Thyroid gland (tissue), 4 donors: Measurements from ENCODE around the gene TMEM131. TPM values are rescaled to one million over a fixed set of nuclear protein-coding genes. Genes with fewer than 3 reads are reported as not detected.

Source experiments
- DNase-seq, 2 donors: peaks; one replicate each; pipeline ENCODE4 v3.0.0-alpha.2; 2019
- H3K27ac ChIP-seq, 3 donors: fragments of 200-600 bp; sonication (generic); 1 replicate in 2 of 3; 2 replicates in 1 of 3; pipeline ENCODE4 v1.5.1; 2016 to 2019; ENCODE audit warnings: mild to moderate bottlenecking in 1 of 3, moderate library complexity in 1 of 3
- H3K27me3 ChIP-seq: fragments of 200-600 bp; sonication (generic); one replicate; pipeline ENCODE4 v1.5.1; 2019
- H3K36me3 ChIP-seq, 2 donors: fragments of 200-600 bp; sonication (generic); one replicate each; pipeline ENCODE4 v1.5.1; 2016 to 2019
- H3K4me1 ChIP-seq, 2 donors: fragments of 200-600 bp; sonication (generic); one replicate each; pipeline ENCODE4 v1.5.1; 2017 to 2019
- H3K4me3 ChIP-seq, 3 donors: fragments of 200-600 bp; sonication (generic); replicated peaks in 1 of 3; 1 replicate in 2 of 3; 2 replicates in 1 of 3; pipeline ENCODE4 v1.5.1; 2016; ENCODE audit warnings: mild to moderate bottlenecking in 1 of 3
- H3K9me3 ChIP-seq: fragments of 200-600 bp; sonication (generic); one replicate; pipeline ENCODE4 v1.5.1; 2017
- CTCF ChIP-seq, 6 experiments: fragments of 200-600 bp in 3 of 6; fragments of 450-650 bp in 3 of 6; sonication (generic) in 3 of 6; IDR thresholded peaks; one replicate each; pipeline ENCODE4 v1.5.1; 2016 to 2019; ENCODE audit warnings: antibody characterized with exemption in 6 of 6, mild to moderate bottlenecking in 2 of 6, inconsistent platforms in 1 of 6, moderate library complexity in 1 of 6
- POLR2A ChIP-seq, 2 donors: fragments of 450-650 bp; IDR thresholded peaks; one replicate each; pipeline ENCODE4 v1.6.1; 2017; ENCODE audit warnings: antibody characterized with exemption in 2 of 2, mild to moderate bottlenecking in 2 of 2, moderate library complexity in 1 of 2
- WGBS, 2 donors: methylation state at CpG; one replicate each; pipeline ENCODE4 v1.1.5; 2017; 5-methylcytosine and 5-hydroxymethylcytosine counted together
- intact Hi-C: fragments of 100-400 bp; cut with DNase I; formaldehyde crosslinking; loops from one replicate; pipeline ENCODE4 v1.15.1; 2023
- total RNA-seq, 4 donors: library from RNA; depleted of rRNA; stranded (reverse); fragments of >200 nt; gene quantifications; one replicate each; pipeline ENCODE4 v1.2.3, GENCODE V29; 2016

Gene TMEM131
- total RNA-seq, 4 donors from 2014 or later, result 28.6 to 47.0 (median 35.2) TPM

DNA sequence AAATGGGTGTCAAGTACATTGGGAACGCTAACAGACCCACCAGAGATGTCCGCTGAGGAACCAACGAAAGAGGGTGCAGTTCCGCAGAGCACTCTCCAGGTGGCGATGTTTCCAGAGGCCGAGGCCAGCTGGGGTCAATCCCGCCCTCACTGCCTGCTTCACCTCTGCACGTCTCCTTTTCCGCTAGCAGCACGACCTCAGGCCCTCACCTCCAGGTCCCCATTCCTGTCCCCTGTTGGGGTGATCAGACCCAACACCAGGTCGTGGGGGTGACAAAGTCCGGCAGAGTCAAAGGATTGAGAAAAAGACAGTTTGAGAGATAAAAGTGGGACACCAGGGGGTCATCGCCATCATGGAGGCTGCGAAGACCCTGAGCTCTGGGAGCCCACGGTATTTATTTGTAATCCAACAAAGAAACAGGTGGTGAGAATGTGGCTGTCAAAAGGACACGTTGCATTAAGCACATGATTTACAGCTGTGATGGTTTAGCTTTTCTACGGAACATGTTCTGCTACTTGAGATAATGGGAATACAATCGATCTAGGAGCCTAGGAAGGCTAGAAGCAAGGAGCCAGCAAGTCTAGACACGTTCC, 255.1 kb downstream of the TMEM131 start:
- Histone ChIP-seq H3K36me3 (no peaks in the 10 kb centered on the region), H3K27me3 (no peaks in the 10 kb centered on the region), H3K27ac (no peak overlapping the region), H3K4me1 (no peaks in the 10 kb centered on the region), H3K9me3 (no peaks in the 10 kb centered on the region), H3K4me3 (no peak overlapping the region)
- peak; percentile 44 for DNase-seq
- intact Hi-C loops, result no loop called here
- 30 to 31% methylated on average over 19 of the region's 19 CpGs for WGBS, 2 donors
- TF ChIP-seq POLR2A (IDR thresholded peaks at IDR 0.05), result no peak
- peak; percentile 35 to 79 (median 58) for TF ChIP-seq CTCF (IDR thresholded peaks at IDR 0.05)

GRCh38 chr2:97739893-97740245, 255.9 kb downstream of the TMEM131 start:
- no peak for DNase-seq
- intact Hi-C loops, result no loop called here
- no peak overlapping the region for H3K27ac ChIP-seq
- TF ChIP-seq POLR2A (IDR thresholded peaks at IDR 0.05), result no peak
- no peak for TF ChIP-seq CTCF (IDR thresholded peaks at IDR 0.05)
- H3K36me3 ChIP-seq, result no peaks in the 10 kb centered on the region
- no peaks in the 10 kb centered on the region for H3K4me1 ChIP-seq
- 71 to 72% methylated on average over 5 of the region's 5 CpGs for WGBS, 2 donors
- no peak overlapping the region for H3K4me3 ChIP-seq
- no peaks in the 10 kb centered on the region for H3K27me3 ChIP-seq
- H3K9me3 ChIP-seq, result no peaks in the 10 kb centered on the region

- no peaks in the 10 kb centered on the region for H3K27me3 ChIP-seq
- H3K4me1 ChIP-seq, result no peaks in the 10 kb centered on the region
- H3K36me3 ChIP-seq, result no peaks in the 10 kb centered on the region
- intact Hi-C loops, result no loop called here
- no peak overlapping the region for H3K27ac ChIP-seq
- no peak overlapping the region for H3K4me3 ChIP-seq
- DNase-seq, result no peak
- H3K9me3 ChIP-seq, result no peaks in the 10 kb centered on the region
- 89% methylated on average over 10 to 17 of the region's 23 CpGs for WGBS, 2 donors
- no peak for TF ChIP-seq CTCF (IDR thresholded peaks at IDR 0.05)
- TF ChIP-seq POLR2A (IDR thresholded peaks at IDR 0.05), result no peak
These were observed 256.5 kb downstream of the TMEM131 start for GRCh38 chr2:97739020-97739892.

- Histone ChIP-seq H3K9me3 (no peaks in the 10 kb centered on the region), H3K4me1 (no peaks in the 10 kb centered on the region), H3K36me3 (no peaks in the 10 kb centered on the region), H3K4me3 (no peak overlapping the region), H3K27me3 (no peaks in the 10 kb centered on the region), H3K27ac (no peak overlapping the region)
- TF ChIP-seq POLR2A (IDR thresholded peaks at IDR 0.05), result no peak
- no peak for TF ChIP-seq CTCF (IDR thresholded peaks at IDR 0.05)
- intact Hi-C loops, result no loop called here
- no peak for DNase-seq
- 94% methylated on average over 9 of the region's 9 CpGs for WGBS, 2 donors
These were observed 257.3 kb downstream of the TMEM131 start for GRCh38 chr2:97738179-97739019.
